Large intestine (tissue), 3 donors: ENCODE results near the gene NME3. TPM values are rescaled to one million over a fixed set of nuclear protein-coding genes. Genes with fewer than 3 reads are reported as not detected.
"Not testable (repeated sequence)": the region's sequence is repeated elsewhere in the genome, so short reads cannot be mapped to it uniquely, and the experiment has no call there.

Experiments
- DNase-seq, 2 donors: peaks; one replicate each; pipeline versions ENCODE4 v3.0.0 to v3.0.0-alpha.2; 2013
- H3K27ac ChIP-seq: one replicate; pipeline ENCODE4 v1.5.1; 2013; ENCODE audit warnings: low read length
- H3K27me3 ChIP-seq: 2 replicates; pipeline ENCODE4 v1.6.1; 2013; ENCODE audit warnings: low read length; ENCODE audit not compliant: control insufficient read depth, insufficient read depth
- H3K36me3 ChIP-seq: 2 replicates; pipeline ENCODE4 v1.6.1; 2013; ENCODE audit warnings: low read length; ENCODE audit not compliant: control insufficient read depth, insufficient read depth
- H3K4me1 ChIP-seq: one replicate; pipeline ENCODE4 v1.6.1; 2013; ENCODE audit warnings: low read length; ENCODE audit not compliant: control insufficient read depth, insufficient read depth
- H3K4me3 ChIP-seq: one replicate; pipeline ENCODE4 v1.5.1; 2013; ENCODE audit warnings: low read length
- H3K9me3 ChIP-seq: one replicate; pipeline ENCODE4 v1.6.1; 2013; ENCODE audit warnings: mild to moderate bottlenecking, low read depth, low read length, moderate library complexity; ENCODE audit not compliant: control insufficient read depth
- WGBS: methylation state at CpG from one replicate; pipeline ENCODE4 v1.1.5; 2013; ENCODE audit warnings: low lambda C conversion rate; ENCODE audit not compliant: insufficient coverage; 5-methylcytosine and 5-hydroxymethylcytosine counted together
- polyA plus RNA-seq: library from polyadenylated mRNA; unstranded; fragments of 120-200 nt; gene quantifications from one replicate; pipeline ENCODE4 v1.2.1, GENCODE V29; 2013

The NME3 gene
- polyA plus RNA-seq, 1 donor = 57.7 TPM

- DNase-seq = no peak
- peaks cover 30% of the 10 kb centered on the region for H3K36me3 ChIP-seq
- WGBS = no CpG with 5 or more reads among the region's 22 CpGs
- H3K9me3 ChIP-seq = peaks cover 19% of the 10 kb centered on the region
- no peak overlapping the region for H3K27ac ChIP-seq
- no peaks in the 10 kb centered on the region for H3K4me1 ChIP-seq
- H3K27me3 ChIP-seq = no peaks in the 10 kb centered on the region
- H3K4me3 ChIP-seq = no peak overlapping the region
Measured at GRCh38 chr16:1734816-1735215, 36.5 kb downstream of the NME3 start.

GRCh38 chr16:1734123-1734522 lies 37.2 kb downstream of the NME3 start:
- no CpG with 5 or more reads among the region's 22 CpGs for WGBS
- DNase-seq = no peak
- peaks cover 36% of the 10 kb centered on the region for H3K36me3 ChIP-seq

GRCh38 chr16:1732551-1732987 lies 38.8 kb downstream of the NME3 start:
- not testable (repeated sequence) for H3K4me3 ChIP-seq, H3K27me3 ChIP-seq, H3K4me1 ChIP-seq, H3K27ac ChIP-seq, DNase-seq
- Histone ChIP-seq H3K9me3 (peaks cover 12% of the 10 kb centered on the region), H3K36me3 (peaks cover 51% of the 10 kb centered on the region)
- no CpG with 5 or more reads among the region's 21 CpGs for WGBS

More at GRCh38 chr16:1734123-1734522, 37.2 kb downstream of the NME3 start:
- peaks cover 12% of the 10 kb centered on the region for H3K9me3 ChIP-seq
- H3K27ac ChIP-seq = no peak overlapping the region
- no peak overlapping the region for H3K4me3 ChIP-seq
- H3K4me1 ChIP-seq = no peaks in the 10 kb centered on the region
- no peaks in the 10 kb centered on the region for H3K27me3 ChIP-seq

- Histone ChIP-seq H3K36me3 (peaks cover 54% of the 10 kb centered on the region), H3K4me3 (no peak overlapping the region), H3K27me3 (no peaks in the 10 kb centered on the region), H3K4me1 (no peaks in the 10 kb centered on the region), H3K9me3 (peaks cover 12% of the 10 kb centered on the region), H3K27ac (no peak overlapping the region)
- no CpG with 5 or more reads among the region's 14 CpGs for WGBS
- no peak for DNase-seq
Measured at GRCh38 chr16:1732071-1732470, 39.3 kb downstream of the NME3 start.

- H3K4me1 ChIP-seq = no peaks in the 10 kb centered on the region
- H3K27me3 ChIP-seq = no peaks in the 10 kb centered on the region
- no CpG with 5 or more reads among the region's 7 CpGs for WGBS
- peaks cover 10% of the 10 kb centered on the region for H3K9me3 ChIP-seq
- H3K27ac ChIP-seq = no peak overlapping the region
- peaks cover 59% of the 10 kb centered on the region for H3K36me3 ChIP-seq
- no peak overlapping the region for H3K4me3 ChIP-seq
- no peak for DNase-seq
Measured at GRCh38 chr16:1731603-1732002, 39.7 kb downstream of the NME3 start.

- DNase-seq = no peak
- peaks cover 4% of the 10 kb centered on the region for H3K9me3 ChIP-seq
- H3K27me3 ChIP-seq = no peaks in the 10 kb centered on the region
- no peak overlapping the region for H3K27ac ChIP-seq
- no CpG with 5 or more reads among the region's 7 CpGs for WGBS
- peaks cover 64% of the 10 kb centered on the region for H3K36me3 ChIP-seq
- H3K4me1 ChIP-seq = no peaks in the 10 kb centered on the region
- H3K4me3 ChIP-seq = no peak overlapping the region
Measured at GRCh38 chr16:1731073-1731472, 40.3 kb downstream of the NME3 start.

GRCh38 chr16:1729445-1729844 lies 41.9 kb downstream of the NME3 start:
- WGBS = 100% methylated on average over 11 of the region's 35 CpGs

GRCh38 chr16:1729026-1729425 lies 42.3 kb downstream of the NME3 start:
- peaks cover 66% of the 10 kb centered on the region for H3K36me3 ChIP-seq
- DNase-seq = no peak
- H3K4me1 ChIP-seq = no peaks in the 10 kb centered on the region
- no CpG with 5 or more reads among the region's 18 CpGs for WGBS
- no peaks in the 10 kb centered on the region for H3K9me3 ChIP-seq
- no peak overlapping the region for H3K4me3 ChIP-seq
- no peaks in the 10 kb centered on the region for H3K27me3 ChIP-seq
- H3K27ac ChIP-seq = no peak overlapping the region

More at GRCh38 chr16:1729445-1729844, 41.9 kb downstream of the NME3 start:
- no peaks in the 10 kb centered on the region for H3K4me1 ChIP-seq
- H3K36me3 ChIP-seq = peaks cover 66% of the 10 kb centered on the region
- H3K27me3 ChIP-seq = no peaks in the 10 kb centered on the region
- H3K27ac ChIP-seq = no peak overlapping the region
- no peak overlapping the region for H3K4me3 ChIP-seq
- DNase-seq = no peak
- no peaks in the 10 kb centered on the region for H3K9me3 ChIP-seq

GRCh38 chr16:1727651-1728624 lies 43.4 kb downstream of the NME3 start:
- no peaks in the 10 kb centered on the region for H3K9me3 ChIP-seq
- H3K27me3 ChIP-seq = no peaks in the 10 kb centered on the region
- no peaks in the 10 kb centered on the region for H3K4me1 ChIP-seq
- no CpG with 5 or more reads among the region's 37 CpGs for WGBS
- peaks cover 56% of the 10 kb centered on the region for H3K36me3 ChIP-seq
- no peak for DNase-seq
- no peak overlapping the region for H3K27ac ChIP-seq
- no peak overlapping the region for H3K4me3 ChIP-seq

GRCh38 chr16:1726661-1727502 lies 44.5 kb downstream of the NME3 start:
- Histone ChIP-seq H3K4me1 (peaks cover 3% of the 10 kb centered on the region), H3K27ac (no peak overlapping the region), H3K27me3 (no peaks in the 10 kb centered on the region), H3K4me3 (no peak overlapping the region), H3K36me3 (peaks cover 46% of the 10 kb centered on the region), H3K9me3 (no peaks in the 10 kb centered on the region)
- no peak for DNase-seq
- no CpG with 5 or more reads among the region's 32 CpGs for WGBS
